HG03095 (cell line): ENCODE results near the gene GPX4.

ENCODE experiments used
- ATAC-seq: cut with Tn5 transposase; IDR thresholded peaks from one replicate; pipeline ENCODE4 v1.9.1; 2021; ENCODE audit warnings: moderate library complexity; ENCODE audit not compliant: unreplicated experiment

The GPX4 gene

GRCh38 chr19:1146858-1147780, 43.3 kb downstream of the GPX4 start:
- no peak for ATAC-seq

GRCh38 chr19:1147934-1148549, 44.2 kb downstream of the GPX4 start:
- no peak for ATAC-seq

- no peak for ATAC-seq
Measured at GRCh38 chr19:1149259-1150045, 45.7 kb downstream of the GPX4 start.

- no peak for ATAC-seq
Measured at GRCh38 chr19:1150333-1151036, 46.7 kb downstream of the GPX4 start.

GRCh38 chr19:1151037-1151724, 47.4 kb downstream of the GPX4 start:
- no peak for ATAC-seq

GRCh38 chr19:1151917-1152587, 48.3 kb downstream of the GPX4 start:
- ATAC-seq = no peak

- ATAC-seq = no peak
Measured at GRCh38 chr19:1153891-1154730, 50.3 kb downstream of the GPX4 start.

GRCh38 chr19:1154731-1155351, 51.0 kb downstream of the GPX4 start:
- ATAC-seq = no peak

GRCh38 chr19:1155352-1156304, 51.8 kb downstream of the GPX4 start:
- no peak for ATAC-seq
